Spleen (tissue), 7 donors: ENCODE data around the gene AKAP10.

Source experiments
- POLR2A ChIP-seq, 3 donors: fragments of 450-650 bp; IDR thresholded peaks; one replicate each; pipeline ENCODE4 v1.5.1; 2017; ENCODE audit warnings: antibody characterized with exemption in 3 of 3, mild to moderate bottlenecking in 1 of 3
- POLR2AphosphoS5 ChIP-seq, 3 donors: sonication (generic); formaldehyde crosslinking; IDR thresholded peaks; one replicate each; pipeline ENCODE4 v1.5.1; 2017; ENCODE audit warnings: antibody characterized with exemption in 3 of 3
- TF ChIP-seq, protein P1 (sequence below), 11 experiments: fragments of 200-600 bp in 7 of 11; fragments of 450-650 bp in 4 of 11; sonication (generic) in 4 of 11; IDR thresholded peaks in 8 of 11; conservative IDR thresholded peaks in 3 of 11; 1 replicate in 7 of 11; 2 replicates in 4 of 11; pipeline versions ENCODE4 v1.4.0 to v1.8.0; 2016 to 2021; ENCODE audit warnings: antibody characterized with exemption in 11 of 11, inconsistent platforms in 4 of 11, mild to moderate bottlenecking in 1 of 11
- donor health status: DM: no; HTN: no; CAD: no; lungs with moderate emphysema.
- donor health status: DM: no; HTN: no; CAD: no.
- donor health status: DM: no; HTN: no; CAD: no.

- TF ChIP-seq, protein P1, sequence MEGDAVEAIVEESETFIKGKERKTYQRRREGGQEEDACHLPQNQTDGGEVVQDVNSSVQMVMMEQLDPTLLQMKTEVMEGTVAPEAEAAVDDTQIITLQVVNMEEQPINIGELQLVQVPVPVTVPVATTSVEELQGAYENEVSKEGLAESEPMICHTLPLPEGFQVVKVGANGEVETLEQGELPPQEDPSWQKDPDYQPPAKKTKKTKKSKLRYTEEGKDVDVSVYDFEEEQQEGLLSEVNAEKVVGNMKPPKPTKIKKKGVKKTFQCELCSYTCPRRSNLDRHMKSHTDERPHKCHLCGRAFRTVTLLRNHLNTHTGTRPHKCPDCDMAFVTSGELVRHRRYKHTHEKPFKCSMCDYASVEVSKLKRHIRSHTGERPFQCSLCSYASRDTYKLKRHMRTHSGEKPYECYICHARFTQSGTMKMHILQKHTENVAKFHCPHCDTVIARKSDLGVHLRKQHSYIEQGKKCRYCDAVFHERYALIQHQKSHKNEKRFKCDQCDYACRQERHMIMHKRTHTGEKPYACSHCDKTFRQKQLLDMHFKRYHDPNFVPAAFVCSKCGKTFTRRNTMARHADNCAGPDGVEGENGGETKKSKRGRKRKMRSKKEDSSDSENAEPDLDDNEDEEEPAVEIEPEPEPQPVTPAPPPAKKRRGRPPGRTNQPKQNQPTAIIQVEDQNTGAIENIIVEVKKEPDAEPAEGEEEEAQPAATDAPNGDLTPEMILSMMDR (IDR thresholded peaks at IDR 0.05 in 8 of 11, conservative IDR thresholded peaks at IDR 0.05 in 3 of 11), result no peak
- TF ChIP-seq POLR2A (IDR thresholded peaks at IDR 0.05) (no peak), POLR2AphosphoS5 (IDR thresholded peaks at IDR 0.05) (no peak)
These were observed 49.3 kb upstream of the AKAP10 start for GRCh38 chr17:20026960-20027359.
